Activated CD4-positive, CD25-positive, alpha-beta regulatory T cell (primary cell): ENCODE results near the gene GAA.
"Not testable (repeated sequence)": the region's sequence is repeated elsewhere in the genome, so short reads cannot be mapped to it uniquely, and the experiment has no call there.

Experiments
- DNase-seq, 4 experiments: peaks; one replicate each; lab custom pipeline; 2025; lab: John Stamatoyannopoulos, UW

The GAA gene

GRCh38 chr17:80083136-80083661 is 18.2 kb upstream of the GAA start:
- no peak for DNase-seq

GRCh38 chr17:80084773-80085172 is 16.6 kb upstream of the GAA start:
- no peak for DNase-seq

- no peak for DNase-seq
These were observed 15.3 kb upstream of the GAA start for GRCh38 chr17:80086081-80086480.

GRCh38 chr17:80086616-80087015 is 14.8 kb upstream of the GAA start:
- DNase-seq, result no peak

- DNase-seq, result no peak
These were observed 13.8 kb upstream of the GAA start for GRCh38 chr17:80087346-80088265.

- DNase-seq, result no peak
These were observed 11.6 kb upstream of the GAA start for GRCh38 chr17:80089762-80090161.

- DNase-seq, result not testable (repeated sequence)
These were observed 11.2 kb upstream of the GAA start for GRCh38 chr17:80090164-80090563.

GRCh38 chr17:80091376-80091775 is 10.0 kb upstream of the GAA start:
- no peak for DNase-seq

- no peak for DNase-seq
These were observed 8.4 kb upstream of the GAA start for GRCh38 chr17:80092959-80093358.

- DNase-seq, result no peak
These were observed 6.1 kb upstream of the GAA start for GRCh38 chr17:80095038-80095843.

GRCh38 chr17:80095844-80096475 is 5.4 kb upstream of the GAA start:
- DNase-seq, result no peak

- DNase-seq, result no peak
These were observed 4.8 kb upstream of the GAA start for GRCh38 chr17:80096561-80097021.

GRCh38 chr17:80097127-80097621 is 4.2 kb upstream of the GAA start:
- DNase-seq, result no peak

GRCh38 chr17:80097844-80098691 is 3.3 kb upstream of the GAA start:
- DNase-seq, result no peak

- no peak for DNase-seq
These were observed 1.9 kb upstream of the GAA start for GRCh38 chr17:80099291-80100034.

GRCh38 chr17:80100035-80100323 is 1.4 kb upstream of the GAA start:
- no peak for DNase-seq

- no peak for DNase-seq
These were observed 724 bp downstream of the GAA start for GRCh38 chr17:80101946-80102663.

- no peak for DNase-seq
These were observed 1.5 kb downstream of the GAA start for GRCh38 chr17:80102664-80103448.

GRCh38 chr17:80103449-80104085 is 2.2 kb downstream of the GAA start:
- no peak for DNase-seq
